Limb (tissue), 2 donors: ENCODE data around the gene TRIO.

Experiments used
- DNase-seq, 2 donors: peaks; one replicate each; pipeline ENCODE4 v3.0.0-alpha.2; 2016; ENCODE audit errors: extremely low spot score in 2 of 2

Gene TRIO

DNA sequence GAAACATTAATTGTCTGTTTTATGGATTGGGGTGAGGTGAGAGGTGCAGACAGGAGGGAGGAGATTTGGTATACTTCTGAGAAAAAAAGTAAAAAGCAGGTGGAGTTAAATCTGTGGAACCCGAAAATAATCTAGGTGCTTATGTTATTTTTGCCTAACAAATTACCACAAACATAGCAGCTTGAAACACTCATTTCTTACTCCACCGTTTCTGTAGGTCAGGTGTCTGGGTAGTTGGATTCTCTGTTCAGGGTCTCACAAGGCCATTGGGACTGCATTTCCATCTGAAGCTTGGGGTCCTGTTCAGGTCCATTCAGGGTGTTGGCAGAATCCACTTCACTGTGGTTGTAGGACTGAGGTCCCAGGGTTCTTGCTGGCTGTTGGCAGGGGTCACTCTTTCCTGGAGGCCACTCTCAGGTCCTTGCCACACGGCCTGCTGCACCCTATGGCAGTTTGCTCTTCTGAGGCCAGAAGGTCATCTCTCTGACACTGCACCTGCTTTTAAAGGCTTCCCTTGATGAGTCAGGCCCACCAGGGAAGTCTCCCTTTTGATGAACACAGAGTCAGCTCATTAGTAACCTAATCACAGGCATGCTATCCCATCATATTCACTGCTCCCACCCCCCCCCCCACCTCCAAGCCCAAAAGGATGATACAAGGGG is 82.2 kb downstream of the TRIO start:
- DNase-seq: no peak

DNA sequence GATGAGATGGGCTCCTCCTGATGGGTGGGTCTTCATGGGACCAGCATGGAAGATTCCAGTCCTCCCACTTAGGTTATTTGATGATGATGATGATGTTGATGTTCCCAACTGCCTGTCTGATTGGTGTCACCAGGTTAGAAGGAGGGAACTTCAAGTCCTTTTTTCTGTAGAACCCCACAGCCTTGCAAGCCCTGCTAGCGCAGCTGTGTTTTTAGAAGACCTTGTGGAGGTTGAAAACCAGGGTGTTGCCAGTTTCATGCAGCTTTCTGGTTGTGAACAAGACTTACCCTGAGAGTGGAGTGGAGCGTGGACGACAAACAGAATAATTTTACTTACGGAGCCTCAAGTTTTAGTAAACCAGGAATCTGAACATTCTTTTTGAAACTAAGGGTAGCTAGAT is 83.0 kb downstream of the TRIO start:
- DNase-seq: no peak

DNA sequence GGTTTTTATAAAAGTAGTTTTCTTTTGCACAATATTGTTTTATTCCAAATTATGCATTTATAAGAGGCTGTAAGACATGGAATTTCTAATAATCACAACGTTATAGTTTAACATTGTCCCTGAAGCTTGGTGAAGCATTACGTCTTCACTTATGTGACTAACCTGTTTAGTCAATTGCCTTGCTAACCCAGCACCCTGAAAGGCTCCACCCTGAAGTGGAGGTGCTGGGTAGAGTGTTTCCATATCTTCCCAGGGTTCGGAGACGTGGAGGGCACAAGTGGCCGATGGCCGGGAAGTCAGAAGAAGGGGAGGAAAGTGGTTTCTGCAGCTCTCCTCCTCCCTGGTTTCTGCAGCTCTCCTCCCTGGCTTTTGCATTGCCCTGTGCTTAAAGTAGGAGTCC is 83.4 kb downstream of the TRIO start:
- DNase-seq: no peak

DNA sequence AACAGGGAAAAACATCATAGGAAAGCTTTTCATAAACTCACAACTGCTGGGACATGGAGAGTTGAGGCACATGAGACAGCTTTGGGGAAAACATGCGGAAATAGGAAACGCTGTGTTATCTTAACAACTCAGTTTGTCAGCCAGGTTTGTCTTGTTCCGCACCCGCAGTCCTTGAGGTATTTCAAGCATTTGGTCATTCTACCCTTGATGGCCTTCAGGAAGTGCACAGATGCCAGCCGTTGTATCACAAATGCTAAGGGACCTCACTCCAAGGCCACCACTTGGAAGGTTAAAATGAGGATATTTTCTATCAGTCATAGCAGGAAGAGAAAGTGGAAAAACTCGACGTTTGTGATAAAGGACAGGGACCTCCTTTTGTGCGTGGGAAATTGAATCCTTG is 83.8 kb downstream of the TRIO start:
- no peak for DNase-seq

DNA sequence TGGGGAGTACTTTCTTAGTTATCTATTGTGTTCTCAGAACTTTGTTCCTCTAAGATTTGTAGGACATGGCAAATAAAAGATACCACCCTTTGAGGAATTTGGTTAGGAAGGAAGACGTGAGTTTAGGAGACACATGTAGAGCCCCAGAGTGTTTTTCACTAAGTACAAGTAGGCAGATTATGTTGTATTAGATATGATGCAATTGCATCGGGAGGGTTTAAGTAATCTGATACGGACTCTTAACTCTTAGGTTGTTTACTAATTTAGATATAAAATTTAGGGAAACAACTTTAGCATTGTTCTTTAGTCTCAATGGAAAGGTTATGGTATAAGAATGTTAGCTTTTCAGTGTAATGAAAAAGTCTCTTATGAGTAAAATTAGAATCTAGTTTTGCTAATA is 84.4 kb downstream of the TRIO start:
- no peak for DNase-seq

DNA sequence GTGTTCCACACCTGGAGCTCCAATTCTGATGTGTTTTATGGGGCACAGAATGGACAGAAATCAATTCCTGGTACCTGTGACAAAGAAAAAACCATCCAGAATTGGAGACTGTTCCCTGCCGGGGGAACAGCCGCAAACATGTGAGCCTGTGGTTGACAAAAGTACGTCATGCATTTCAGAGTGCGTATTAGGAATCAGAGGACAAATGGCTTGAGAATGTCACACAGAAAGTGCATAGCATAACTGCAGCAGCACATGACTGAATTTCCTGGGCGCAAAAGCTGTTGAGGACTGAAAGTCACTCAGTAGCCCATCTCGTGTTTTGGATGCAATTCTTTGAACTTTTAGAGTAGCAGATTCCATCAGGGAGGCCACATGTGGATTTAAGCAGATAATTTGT is 85.1 kb downstream of the TRIO start:
- DNase-seq: no peak

DNA sequence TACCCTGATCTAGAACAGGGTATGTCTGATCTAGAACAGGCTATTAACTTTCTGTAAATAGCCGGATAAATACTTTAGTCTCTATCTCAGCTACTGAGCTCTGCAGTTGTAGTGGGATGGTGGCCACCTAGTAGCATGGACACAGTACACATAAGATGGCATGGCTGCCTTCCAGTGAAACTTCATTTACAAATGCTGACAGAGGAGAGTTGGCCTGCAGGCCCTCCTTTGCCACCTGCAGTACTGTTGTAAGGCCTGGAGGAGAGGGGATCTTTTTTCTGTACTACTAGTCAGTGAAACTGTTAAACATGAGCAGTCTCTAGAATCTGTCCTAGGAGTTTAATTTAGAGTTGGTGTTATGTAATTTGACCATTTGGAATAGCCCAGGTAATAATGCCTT is 86.0 kb downstream of the TRIO start:
- DNase-seq: no peak

DNA sequence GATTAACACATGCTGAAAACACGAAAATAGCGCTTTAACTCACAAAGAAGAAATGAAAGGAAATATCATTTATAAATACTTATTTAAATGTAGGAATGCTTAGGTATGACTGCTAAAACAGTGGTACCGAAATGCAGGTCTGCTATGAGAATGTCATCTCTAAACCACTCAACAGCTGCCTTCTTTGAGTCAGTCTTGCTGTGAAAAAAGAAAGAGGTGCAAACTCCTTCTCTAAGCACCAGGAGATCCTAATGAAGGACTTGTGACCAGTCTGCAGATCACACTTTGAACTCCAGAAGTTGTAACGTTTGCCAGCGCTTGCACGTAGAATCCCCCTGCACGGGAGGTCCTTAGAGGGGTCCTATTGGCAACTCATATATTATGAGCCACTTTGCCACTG is 86.6 kb downstream of the TRIO start:
- no peak for DNase-seq

DNA sequence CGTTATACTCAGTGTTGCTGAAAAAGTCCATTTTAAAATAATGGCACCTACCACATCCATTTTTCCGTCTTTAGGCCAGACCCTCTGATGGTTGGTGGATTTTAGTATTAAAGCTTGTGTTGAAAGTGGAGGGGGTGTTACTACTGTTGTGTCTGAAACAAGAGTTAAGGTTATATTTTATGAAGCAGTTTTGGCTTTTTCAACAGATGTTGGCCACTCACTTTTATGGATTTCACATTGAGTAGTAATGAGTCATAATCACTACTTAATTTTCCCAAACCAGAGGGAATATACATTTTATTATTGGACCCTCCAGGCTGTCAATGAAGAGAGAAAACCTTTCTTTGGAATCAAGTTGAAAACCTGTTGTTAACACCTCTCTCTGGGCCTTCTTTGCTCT is 88.0 kb downstream of the TRIO start:
- DNase-seq: no peak

DNA sequence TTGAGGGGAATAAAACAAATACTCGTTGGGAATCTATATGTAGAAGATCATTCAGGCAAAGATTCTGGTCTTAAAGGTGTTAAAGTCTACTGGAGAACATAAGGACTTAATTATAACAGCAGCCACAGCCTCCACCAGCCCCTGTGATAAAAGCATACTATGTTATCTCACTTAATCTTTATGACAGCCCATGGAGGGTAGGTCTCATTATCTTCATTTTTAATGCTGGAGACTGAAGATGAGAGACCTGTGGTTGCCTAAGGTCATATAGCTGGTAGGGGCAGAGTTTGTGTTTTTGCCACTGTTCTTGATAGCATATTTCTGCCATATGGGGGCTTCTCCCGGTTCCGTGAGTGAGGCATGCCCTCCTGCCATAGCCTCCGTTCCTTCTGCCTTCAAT is 88.7 kb downstream of the TRIO start:
- no peak for DNase-seq

DNA sequence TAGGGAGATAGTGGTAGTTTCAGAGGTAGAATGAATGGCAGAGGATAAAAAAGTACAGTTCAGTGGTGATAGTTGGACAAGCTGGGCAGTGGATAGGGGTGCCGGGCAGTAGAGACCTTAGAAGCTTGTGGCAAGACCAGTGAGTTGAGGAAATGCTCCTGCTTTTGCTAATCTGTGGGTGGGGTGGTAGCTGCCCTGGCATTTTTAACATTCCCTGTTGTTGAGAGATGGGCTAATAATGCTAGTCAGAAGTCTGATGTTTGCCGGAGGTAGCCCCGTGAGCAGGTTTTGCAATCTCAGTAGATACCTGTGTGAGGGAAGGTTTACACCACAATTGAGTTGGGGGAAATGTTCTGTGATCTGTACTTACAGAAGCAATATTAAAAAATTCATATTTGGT is 91.1 kb downstream of the TRIO start:
- DNase-seq: no peak

DNA sequence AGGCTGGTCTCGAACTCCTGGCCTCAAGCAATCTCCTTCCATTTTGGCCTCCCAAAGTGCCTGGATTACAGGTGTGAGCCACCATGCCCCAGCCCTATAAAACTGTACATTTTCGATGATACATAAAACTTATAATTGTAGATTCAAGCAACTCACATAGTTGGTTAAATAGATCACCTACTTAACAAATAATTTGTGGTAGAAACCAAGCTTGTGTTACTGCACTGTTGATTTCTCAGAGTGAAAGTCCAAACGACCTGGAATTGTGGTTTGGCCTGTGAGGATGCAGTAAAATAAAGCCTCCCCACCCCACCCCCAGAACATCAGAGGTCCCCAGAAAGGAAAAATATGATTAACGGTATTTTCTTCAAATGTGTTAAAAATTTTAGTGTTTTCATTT is 92.7 kb downstream of the TRIO start:
- no peak for DNase-seq

DNA sequence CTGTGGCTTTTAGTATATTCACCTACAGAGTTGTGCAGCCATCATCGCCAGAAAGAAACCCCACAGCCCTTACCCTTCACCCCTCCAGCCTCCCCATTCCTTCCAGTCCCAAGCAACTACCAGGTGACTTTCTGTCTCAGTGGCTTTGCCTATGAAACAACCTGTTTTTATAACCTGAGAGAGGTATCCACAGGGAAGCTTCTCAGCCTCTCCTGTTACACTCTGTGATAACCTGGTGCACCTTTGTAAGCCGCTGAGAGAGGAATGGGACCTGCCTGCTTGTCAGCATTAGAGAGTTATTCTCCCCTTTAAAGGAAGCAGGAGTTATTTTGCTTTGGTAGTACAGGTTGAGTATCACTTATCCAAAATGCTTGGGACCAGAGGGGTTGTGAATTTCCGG is 93.6 kb downstream of the TRIO start:
- no peak for DNase-seq

DNA sequence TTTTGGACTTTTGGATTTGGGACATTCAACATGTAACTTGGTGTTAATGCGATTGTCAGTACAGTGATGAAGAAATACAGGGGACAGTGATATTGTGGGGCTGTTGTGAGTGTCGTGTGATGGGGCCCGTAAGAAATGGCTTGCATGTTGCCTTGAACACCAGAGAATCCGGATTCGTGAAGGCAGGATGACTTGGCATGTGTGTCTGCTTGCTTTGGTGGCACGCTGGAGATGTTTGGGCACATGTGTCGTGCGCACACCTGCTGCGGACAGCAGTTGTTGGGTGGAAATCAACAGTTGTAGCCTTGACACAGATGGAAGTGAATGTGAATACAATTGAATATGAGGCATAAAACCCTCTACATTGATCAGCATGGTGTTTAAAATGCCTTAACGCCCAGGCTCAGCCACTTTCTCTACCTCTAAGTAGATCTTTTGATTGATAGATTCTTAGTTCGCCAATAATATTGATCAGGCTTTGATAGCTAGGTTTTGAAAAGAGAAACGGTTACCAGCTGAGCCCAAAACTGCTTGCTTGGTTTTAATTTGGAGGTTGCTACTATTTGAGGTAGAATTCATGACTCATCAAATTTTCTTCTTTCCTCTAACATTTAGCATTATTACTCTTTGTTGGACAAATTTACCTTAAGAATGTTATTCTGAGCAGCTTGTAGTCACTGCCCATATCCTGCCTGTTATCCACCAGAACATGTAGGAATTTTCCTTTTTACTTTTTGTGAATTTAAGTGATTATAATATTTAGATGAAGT is 94.4 kb downstream of the TRIO start:
- no peak for DNase-seq

DNA sequence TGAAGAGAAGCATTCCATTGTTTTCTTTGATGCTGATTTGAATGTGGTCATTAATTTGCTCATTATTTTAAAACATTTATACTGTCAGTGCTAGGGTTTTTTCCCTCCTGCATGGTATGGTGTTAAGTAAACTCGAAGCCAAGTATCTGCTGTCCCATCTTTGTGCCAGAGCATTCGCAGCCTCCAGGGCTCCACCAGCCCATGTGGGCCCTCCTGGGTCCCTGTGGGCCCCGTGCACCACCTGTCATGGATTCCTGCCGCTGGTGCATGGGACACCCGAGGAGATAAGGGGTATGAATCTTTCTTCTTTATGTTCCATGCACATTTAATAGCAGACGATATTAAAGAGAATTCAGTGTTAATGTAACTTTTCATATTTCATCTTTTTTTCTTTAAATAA is 95.1 kb downstream of the TRIO start:
- no peak for DNase-seq

DNA sequence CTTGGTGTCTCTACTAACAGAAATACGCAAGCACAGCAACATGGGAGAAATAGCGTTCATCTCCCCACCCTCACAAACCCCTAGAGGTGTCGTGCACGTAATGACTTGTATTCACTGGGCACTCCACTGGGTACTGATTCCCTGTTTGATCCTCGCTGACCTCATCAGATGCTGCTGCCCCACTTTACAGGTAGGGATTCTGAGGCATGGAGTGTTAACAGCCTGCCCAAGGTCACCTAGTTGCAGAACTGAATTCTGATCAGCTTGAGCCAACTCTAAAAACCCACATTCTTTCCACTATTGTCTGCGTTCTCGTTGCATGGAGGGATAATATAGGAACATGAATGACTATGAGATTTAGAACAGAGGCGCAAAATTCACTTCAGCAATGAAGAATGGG is 96.3 kb downstream of the TRIO start:
- no peak for DNase-seq

DNA sequence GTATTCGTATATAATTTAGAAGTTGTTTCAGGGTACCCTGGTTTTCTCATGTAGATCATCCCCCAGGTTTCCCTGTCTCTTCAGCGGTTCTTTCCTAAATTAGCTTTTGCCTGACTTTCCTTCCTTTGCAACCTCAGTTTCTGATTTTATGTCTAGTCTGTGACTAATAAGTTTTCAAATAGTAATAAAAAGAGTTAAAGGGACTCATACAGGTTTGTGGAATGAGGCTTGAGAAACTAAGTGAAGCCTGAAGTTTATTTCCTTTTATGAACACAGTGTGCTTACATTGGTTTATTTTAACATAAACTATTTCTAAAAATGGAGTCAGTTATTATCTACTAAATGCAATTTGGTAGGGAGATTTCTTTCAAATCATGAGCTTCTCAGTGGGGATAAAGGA is 96.8 kb downstream of the TRIO start:
- no peak for DNase-seq

DNA sequence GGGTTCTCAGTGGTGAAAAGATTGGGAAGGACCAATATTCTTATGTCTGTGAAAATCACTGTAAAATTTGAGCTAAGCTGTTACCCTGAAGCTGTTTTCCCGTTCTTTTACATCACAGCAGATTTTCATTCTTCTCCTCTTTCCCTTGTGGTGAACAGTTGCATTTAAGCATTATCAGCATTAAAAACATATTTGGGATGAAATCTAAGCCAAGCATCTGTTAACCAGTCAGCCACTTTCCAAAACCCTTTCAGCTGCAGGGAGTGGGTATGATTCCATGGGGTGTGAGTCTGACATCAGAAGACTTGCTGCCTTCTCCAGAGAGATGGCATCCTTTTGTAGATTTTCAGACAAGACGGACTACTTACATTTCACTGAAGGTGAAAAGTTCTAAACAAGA is 97.2 kb downstream of the TRIO start:
- DNase-seq: peak in 1 of 2 donors; percentile 58

DNA sequence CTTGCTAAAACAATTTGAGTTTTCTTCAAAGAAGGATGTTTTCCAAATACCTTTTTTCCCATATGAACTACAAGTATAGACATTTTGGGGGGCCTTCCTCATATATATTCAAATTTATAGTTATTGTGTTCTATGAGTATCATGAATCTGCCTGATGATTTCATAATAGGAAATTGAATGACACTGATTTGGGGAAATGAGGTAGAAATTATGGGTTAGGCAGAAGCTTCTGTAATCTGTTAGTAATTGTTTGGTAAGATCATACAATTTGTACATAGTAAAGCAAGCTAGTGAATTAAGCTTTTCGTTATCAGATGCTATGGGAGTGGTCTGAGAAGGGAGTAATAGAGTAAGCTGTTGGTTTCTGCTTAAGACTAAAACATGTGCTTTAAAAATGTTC is 98.0 kb downstream of the TRIO start:
- DNase-seq: no peak

DNA sequence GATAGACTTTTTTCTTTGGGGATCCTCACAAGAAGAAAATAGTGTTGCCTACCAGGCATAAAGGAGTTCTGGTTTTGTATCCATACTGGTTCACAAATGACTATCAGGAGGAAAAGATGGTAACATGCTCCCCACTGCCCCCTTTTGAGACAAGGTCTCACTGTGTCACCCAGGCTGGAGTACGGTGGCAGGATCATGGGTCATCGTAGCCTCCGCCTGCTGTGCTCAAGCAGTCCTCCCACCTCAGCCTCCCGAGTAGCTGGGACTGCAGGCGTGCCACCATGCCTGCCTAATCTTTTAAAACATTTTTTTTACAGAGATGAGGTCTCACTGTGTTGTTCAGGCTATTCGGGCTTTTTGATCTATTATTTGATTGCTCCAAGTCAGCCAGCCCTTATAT is 99.3 kb downstream of the TRIO start:
- no peak for DNase-seq

DNA sequence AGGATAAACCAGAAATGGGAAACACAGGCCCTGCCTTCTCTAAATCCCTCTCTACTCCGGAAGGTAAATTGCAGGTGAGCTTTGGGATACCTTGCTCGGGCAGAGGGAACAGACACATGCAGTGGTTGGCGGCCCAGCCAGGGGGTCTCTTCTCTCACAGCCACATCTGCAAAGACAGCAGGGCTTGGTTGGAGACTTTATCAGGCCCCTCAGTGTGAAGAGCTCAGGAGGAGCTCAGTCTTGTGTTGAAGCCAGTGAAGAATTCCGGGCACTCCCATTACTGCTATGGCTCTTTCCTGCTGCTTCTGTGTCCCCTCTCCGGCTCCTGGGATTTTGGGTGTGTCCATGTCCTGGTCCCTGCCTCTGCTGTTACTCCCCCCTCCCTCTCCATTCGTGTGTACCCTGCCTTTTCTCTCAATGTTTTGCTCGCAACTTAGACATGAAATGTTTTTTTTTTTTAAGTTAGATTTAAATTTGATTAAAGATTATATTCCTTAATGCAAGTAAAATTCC is 99.8 kb downstream of the TRIO start:
- DNase-seq: no peak

DNA sequence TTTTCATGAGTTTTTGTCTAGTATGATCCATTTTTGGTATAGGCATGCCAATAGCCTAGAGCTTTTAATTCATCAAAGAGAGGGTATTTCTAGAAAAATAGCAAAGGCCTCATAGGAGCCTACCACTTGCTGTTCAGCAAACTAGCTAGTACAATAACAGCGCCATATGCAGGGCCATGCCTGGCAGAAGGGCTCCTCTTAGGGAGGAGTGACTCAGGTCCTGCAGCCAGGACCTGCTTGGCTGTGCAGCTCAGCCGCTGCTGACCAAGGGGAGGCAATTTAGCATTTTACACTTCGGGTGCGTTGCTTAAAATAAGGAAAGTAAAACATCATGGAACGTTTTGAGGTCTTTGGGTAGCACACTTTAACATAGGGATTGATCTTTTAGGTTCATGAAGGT is 100.6 kb downstream of the TRIO start:
- no peak for DNase-seq

DNA sequence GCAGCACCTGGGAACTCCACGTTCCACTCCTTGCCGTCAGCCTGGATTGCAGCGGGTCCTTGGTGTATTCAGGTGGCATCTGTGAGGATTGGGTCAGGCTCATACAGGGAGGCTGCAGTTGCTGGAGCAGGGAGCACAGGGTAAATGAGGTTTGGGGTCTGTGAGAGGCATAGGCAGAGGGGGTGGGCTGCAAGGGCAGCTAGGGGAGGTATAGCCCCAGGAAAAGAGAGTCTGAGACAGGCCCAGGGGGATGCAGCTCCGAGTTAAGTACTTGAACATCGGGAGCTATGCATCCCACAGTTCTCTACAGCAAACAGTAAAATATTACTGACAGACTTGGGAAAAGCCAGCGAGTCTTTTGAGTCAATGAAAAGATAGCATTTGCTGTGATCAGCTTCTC is 101.6 kb downstream of the TRIO start:
- no peak for DNase-seq
